Measurements from ENCODE around the gene OR2T6.
"Not testable (repeated sequence)": the region's sequence is repeated elsewhere in the genome, so short reads cannot be mapped to it uniquely, and the experiment has no call there.

DNA sequence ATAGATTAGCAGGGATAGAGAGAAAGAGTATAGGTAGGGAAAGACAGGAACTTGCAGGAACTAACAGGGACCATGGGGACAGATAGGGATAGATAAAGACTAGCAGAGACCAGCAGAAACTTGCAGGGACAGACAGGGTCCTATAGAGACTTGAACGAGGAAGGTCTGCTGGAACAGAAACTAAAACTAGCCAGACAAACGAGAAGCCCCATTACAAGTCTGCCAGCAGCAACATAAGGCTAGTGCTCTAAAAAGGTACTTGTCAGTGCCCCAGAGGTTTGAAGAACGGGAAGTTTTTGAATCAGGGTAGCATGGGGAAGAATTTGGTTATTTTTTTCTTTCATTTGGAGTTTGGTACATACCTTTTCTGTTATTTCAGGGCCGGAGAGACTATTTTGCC lies 56.7 kb downstream of the OR2T6 start:
- not testable (repeated sequence) for TF ChIP-seq FOS (IDR thresholded peaks at IDR 0.05; ENCODE audit: borderline replicate concordance, insufficient read depth, low read length); POLR2A (IDR thresholded peaks at IDR 0.05; ENCODE audit: low read depth, low read length); CTCF (IDR thresholded peaks at IDR 0.05; ENCODE audit: extremely low read depth in 1 of 2, insufficient read depth in 1 of 2, low read depth in 1 of 2, low read length in 2 of 2); POLR2AphosphoS5 (IDR thresholded peaks at IDR 0.05; ENCODE audit: insufficient read depth, low read depth, low read length); EZH2 (IDR thresholded peaks at IDR 0.05; ENCODE audit: borderline replicate concordance, low read depth, low read length, severe bottlenecking)

Data from endothelial cell of umbilical vein (primary cell).